A549 (cell line): Measurements from ENCODE around the gene VSTM2B. TPM values are rescaled to one million over a fixed set of nuclear protein-coding genes. Genes with fewer than 3 reads are reported as not detected.

Experiments
- ATAC-seq, 2 experiments: fragments of 200-7000 bp in 1 of 2; fragments of >200 bp in 1 of 2; cut with Nextera tagmentation in 1 of 2; cut with Tn5 transposase in 1 of 2; 3 replicates each; pipeline versions ENCODE4 v1.8.0 to v1.9.1; 2018 to 2020; ENCODE audit warnings: mild to moderate bottlenecking in 1 of 2, moderate library complexity in 1 of 2
- CTCF ChIA-PET: fragments of 300-600 bp; sonication (Branson Sonifier 250); formaldehyde crosslinking; extraction: SDS; loops from one replicate; lab custom pipeline; 2021; ENCODE audit warnings: antibody characterized with exemption, inconsistent platforms; lab: Yijun Ruan, JAX
- POLR2A ChIA-PET: fragments of 350-600 bp; formaldehyde crosslinking; extraction: SDS; loops from one replicate; lab custom pipeline; 2021; ENCODE audit warnings: antibody characterized with exemption, inconsistent platforms; lab: Yijun Ruan, JAX
- DNase-seq, 2 experiments: peaks; one replicate each; pipeline versions ENCODE4 v3.0.0 to v3.0.0-alpha.2; 2011 to 2016; ENCODE audit warnings: low read depth in 1 of 2, low spot score in 1 of 2
- FAIRE-seq: peaks from 2 replicates; lab custom pipeline; 2011; peaks lifted over from hg19 to GRCh38; lab: Jason Lieb, UNC
- H3K27ac ChIP-seq, 2 experiments: fragments of >200 bp; sonication (Bioruptor Twin); formaldehyde crosslinking; 3 replicates each; pipeline ENCODE4 v1.5.1; 2016 to 2017
- H3K4me1 ChIP-seq: fragments of >200 bp; sonication (Bioruptor Twin); formaldehyde crosslinking; 3 replicates; pipeline ENCODE4 v1.6.1; 2016
- H3K4me2 ChIP-seq: fragments of >200 bp; sonication (Bioruptor Twin); formaldehyde crosslinking; 3 replicates; pipeline ENCODE4 v1.6.1; 2016
- H3K4me3 ChIP-seq: fragments of >200 bp; sonication (Bioruptor Twin); formaldehyde crosslinking; 3 replicates; pipeline ENCODE4 v1.5.1; 2016
- H3K9me3 ChIP-seq: fragments of >200 bp; sonication (Bioruptor Twin); formaldehyde crosslinking; 3 replicates; pipeline ENCODE4 v1.6.1; 2016
- CBX2 ChIP-seq: fragments of 200-600 bp; sonication (generic); IDR thresholded peaks from 2 replicates; pipeline ENCODE4 v1.6.1; 2016; ENCODE audit warnings: low read depth, mild to moderate bottlenecking, borderline replicate concordance
- CEBPB ChIP-seq, 2 experiments: fragments of >200 bp in 1 of 2; sonication (Bioruptor Twin) in 1 of 2; formaldehyde crosslinking in 1 of 2; IDR thresholded peaks; 2 replicates each; pipeline ENCODE4 v1.6.1; 2012 to 2016
- CTCF ChIP-seq: fragments of >200 bp; sonication (Bioruptor Twin); formaldehyde crosslinking; IDR thresholded peaks from 3 replicates; pipeline ENCODE4 v1.5.1; 2016
- EHF ChIP-seq: fragments of 250-450 bp; sonication (Bioruptor Pico); IDR thresholded peaks from 2 replicates; pipeline ENCODE4 v1.5.0; 2020; ENCODE audit warnings: mild to moderate bottlenecking
- EP300 ChIP-seq, 2 experiments: fragments of >200 bp; sonication (Bioruptor Twin); formaldehyde crosslinking; IDR thresholded peaks; 2 replicates in 1 of 2; 3 replicates in 1 of 2; pipeline ENCODE4 v1.6.1; 2016 to 2017
- ESRRA ChIP-seq: fragments of 150-350 bp; IDR thresholded peaks from 2 replicates; pipeline ENCODE4 v1.6.1; 2014; ENCODE audit warnings: mild to moderate bottlenecking, low read length, borderline replicate concordance
- GATA3 ChIP-seq: IDR thresholded peaks from 2 replicates; pipeline ENCODE4 v1.6.1; 2012; ENCODE audit warnings: borderline replicate concordance
- JUNB ChIP-seq: fragments of >200 bp; sonication (Bioruptor Twin); formaldehyde crosslinking; IDR thresholded peaks from 2 replicates; pipeline ENCODE4 v1.6.1; 2016
- MAX ChIP-seq: IDR thresholded peaks from 2 replicates; pipeline ENCODE4 v1.6.1; 2012
- MAZ ChIP-seq: fragments of 150-350 bp; IDR thresholded peaks from 2 replicates; pipeline ENCODE4 v1.6.1; 2014; ENCODE audit warnings: antibody characterized with exemption, low read depth, low read length, borderline replicate concordance
- MYC ChIP-seq: IDR thresholded peaks from 2 replicates; pipeline ENCODE4 v1.6.1; 2012; ENCODE audit warnings: mild to moderate bottlenecking, inconsistent platforms, low read length, improper control_type of control experiment, borderline replicate concordance
- NPAS2 ChIP-seq: fragments of 250-450 bp; sonication (Bioruptor Pico); IDR thresholded peaks from 2 replicates; pipeline ENCODE4 v1.8.0; 2022; ENCODE audit warnings: mild to moderate bottlenecking, moderate library complexity, borderline replicate concordance
- NR3C1 ChIP-seq: fragments of >200 bp; sonication (Bioruptor Twin); formaldehyde crosslinking; IDR thresholded peaks from 3 replicates; pipeline ENCODE4 v1.6.1; 2017
- PHF8 ChIP-seq: fragments of 200-600 bp; sonication (generic); IDR thresholded peaks from 2 replicates; pipeline ENCODE4 v1.6.1; 2016; ENCODE audit warnings: low read depth, mild to moderate bottlenecking, antibody characterized with exemption, moderate library complexity, borderline replicate concordance
- RAD21 ChIP-seq, 2 experiments: fragments of >200 bp in 1 of 2; sonication (Bioruptor Twin) in 1 of 2; formaldehyde crosslinking in 1 of 2; IDR thresholded peaks in 1 of 2; conservative IDR thresholded peaks in 1 of 2; 2 replicates in 1 of 2; 3 replicates in 1 of 2; pipeline ENCODE4 v1.6.1; 2012 to 2018; ENCODE audit warnings: inconsistent platforms in 1 of 2
- RCOR1 ChIP-seq: fragments of 150-350 bp; IDR thresholded peaks from 2 replicates; pipeline ENCODE4 v1.6.1; 2014; ENCODE audit warnings: antibody characterized with exemption, low read length, low read depth
- RFX5 ChIP-seq: fragments of 450-650 bp; IDR thresholded peaks from 2 replicates; pipeline ENCODE4 v1.7.1; 2014; ENCODE audit warnings: antibody characterized with exemption, mild to moderate bottlenecking, moderate library complexity
- SMC3 ChIP-seq: fragments of >200 bp; sonication (Bioruptor Twin); formaldehyde crosslinking; IDR thresholded peaks from 3 replicates; pipeline ENCODE4 v1.6.1; 2018; ENCODE audit warnings: inconsistent platforms
- WGBS: methylation state at CpG from one replicate; pipeline ENCODE4 v1.1.6; 2017; ENCODE audit errors: missing lambda C conversion rate; 5-methylcytosine and 5-hydroxymethylcytosine counted together
- polyA plus RNA-seq, 4 experiments: library from polyadenylated mRNA; depleted of rRNA in 3 of 4; stranded (reverse); fragments of >200 nt; fragmentation: RNase III in 1 of 4; extraction: RNeasy Plus Mini Kit Qiagen cat#74134 plus additional on column Dnase treatment in 1 of 4; gene quantifications; 2 replicates in 3 of 4; 3 replicates in 1 of 4; pipeline ENCODE4 v1.2.3, GENCODE V29; 2011 to 2017
- TF ChIP-seq, protein P1 (sequence below): fragments of 200-600 bp; sonication (generic); IDR thresholded peaks from 2 replicates; pipeline ENCODE4 v1.6.1; 2016; ENCODE audit warnings: antibody characterized with exemption, mild to moderate bottlenecking, moderate library complexity
- TF ChIP-seq, protein P2 (sequence below): fragments of 150-350 bp; IDR thresholded peaks from 2 replicates; pipeline ENCODE4 v1.6.1; 2014; ENCODE audit warnings: low read depth, mild to moderate bottlenecking, low read length

VSTM2B gene
- polyA plus RNA-seq, 2 of the 4 experiments (the other 2 are of a cell fraction), result not detected

DNA sequence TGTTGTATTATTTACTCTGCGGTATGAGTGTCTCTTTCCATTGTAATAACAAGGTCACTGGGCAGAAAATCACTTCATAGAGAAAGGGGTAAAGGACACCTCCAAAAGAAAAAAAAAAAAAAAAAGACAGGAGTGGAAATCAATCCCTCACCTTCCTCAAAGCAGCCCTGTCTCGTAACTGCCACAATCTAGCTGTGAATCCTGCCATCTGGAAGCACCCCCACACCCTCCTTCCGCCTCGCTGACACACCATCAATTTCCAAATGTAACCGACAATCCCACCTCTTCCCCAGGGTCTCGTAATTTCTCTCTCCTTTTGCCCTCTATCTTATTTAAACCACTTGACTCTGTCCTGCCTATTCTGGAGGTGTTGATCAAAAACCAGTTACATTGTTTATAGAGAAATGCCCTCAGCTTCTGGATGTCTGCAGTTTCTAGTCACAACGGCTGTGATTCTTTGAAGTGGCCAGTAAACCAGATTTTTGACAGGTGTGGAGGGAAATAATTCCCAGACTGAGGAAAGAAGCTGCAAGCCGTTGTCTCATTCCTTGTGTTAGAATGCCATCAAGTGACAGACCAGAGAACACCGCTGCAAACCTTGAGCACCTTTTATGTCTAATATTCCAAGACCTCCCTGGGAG is 71.2 kb downstream of the VSTM2B start:
- Histone ChIP-seq H3K4me1 (no peaks in the 10 kb centered on the region), H3K27ac (no peak overlapping the region), H3K4me2 (no peak overlapping the region), H3K4me3 (no peak overlapping the region), H3K9me3 (no peaks in the 10 kb centered on the region)
- ChIA-PET CTCF (interaction anchor here (0.6 to 12.4 kb wide), 23 partner anchors 10 to 1630 kb away, joined by 3 to 141 read pairs (median 5); partner anchors contain the start of gene POP4), POLR2A (interaction anchor here (3.5 kb wide), 1 partner anchor 9 kb away, joined by 33 read pairs; the partner anchor contains the start of gene POP4)
- peak; percentile 53 for TF ChIP-seq SMC3
- TF ChIP-seq MYC, result no peak
- no peak for TF ChIP-seq MAX
- TF ChIP-seq RAD21 (conservative IDR thresholded peaks at IDR 0.05 in 1 of 2, IDR thresholded peaks at IDR 0.05 in 1 of 2), result peak; percentile 81 to 83
- TF ChIP-seq, protein P1, sequence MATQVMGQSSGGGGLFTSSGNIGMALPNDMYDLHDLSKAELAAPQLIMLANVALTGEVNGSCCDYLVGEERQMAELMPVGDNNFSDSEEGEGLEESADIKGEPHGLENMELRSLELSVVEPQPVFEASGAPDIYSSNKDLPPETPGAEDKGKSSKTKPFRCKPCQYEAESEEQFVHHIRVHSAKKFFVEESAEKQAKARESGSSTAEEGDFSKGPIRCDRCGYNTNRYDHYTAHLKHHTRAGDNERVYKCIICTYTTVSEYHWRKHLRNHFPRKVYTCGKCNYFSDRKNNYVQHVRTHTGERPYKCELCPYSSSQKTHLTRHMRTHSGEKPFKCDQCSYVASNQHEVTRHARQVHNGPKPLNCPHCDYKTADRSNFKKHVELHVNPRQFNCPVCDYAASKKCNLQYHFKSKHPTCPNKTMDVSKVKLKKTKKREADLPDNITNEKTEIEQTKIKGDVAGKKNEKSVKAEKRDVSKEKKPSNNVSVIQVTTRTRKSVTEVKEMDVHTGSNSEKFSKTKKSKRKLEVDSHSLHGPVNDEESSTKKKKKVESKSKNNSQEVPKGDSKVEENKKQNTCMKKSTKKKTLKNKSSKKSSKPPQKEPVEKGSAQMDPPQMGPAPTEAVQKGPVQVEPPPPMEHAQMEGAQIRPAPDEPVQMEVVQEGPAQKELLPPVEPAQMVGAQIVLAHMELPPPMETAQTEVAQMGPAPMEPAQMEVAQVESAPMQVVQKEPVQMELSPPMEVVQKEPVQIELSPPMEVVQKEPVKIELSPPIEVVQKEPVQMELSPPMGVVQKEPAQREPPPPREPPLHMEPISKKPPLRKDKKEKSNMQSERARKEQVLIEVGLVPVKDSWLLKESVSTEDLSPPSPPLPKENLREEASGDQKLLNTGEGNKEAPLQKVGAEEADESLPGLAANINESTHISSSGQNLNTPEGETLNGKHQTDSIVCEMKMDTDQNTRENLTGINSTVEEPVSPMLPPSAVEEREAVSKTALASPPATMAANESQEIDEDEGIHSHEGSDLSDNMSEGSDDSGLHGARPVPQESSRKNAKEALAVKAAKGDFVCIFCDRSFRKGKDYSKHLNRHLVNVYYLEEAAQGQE, result no peak
- TF ChIP-seq EP300 (IDR thresholded peaks at IDR 0.05), result no peak
- no peak for TF ChIP-seq RCOR1
- peak; percentile 76 for TF ChIP-seq CTCF
- no peak for TF ChIP-seq NPAS2 (CRISPR knock-in tag)
- TF ChIP-seq EHF, result no peak
- no peak for TF ChIP-seq RFX5
- no peak for TF ChIP-seq MAZ
- no peak for TF ChIP-seq CBX2
- peak; percentile 69 to 70; a peak in 5 of 6 replicates for ATAC-seq
- peak; percentile 98 for FAIRE-seq
- WGBS, result 19% methylated on average over 9 of the region's 9 CpGs
- peak in 1 of 2 experiments; percentile 64 for DNase-seq

DNA sequence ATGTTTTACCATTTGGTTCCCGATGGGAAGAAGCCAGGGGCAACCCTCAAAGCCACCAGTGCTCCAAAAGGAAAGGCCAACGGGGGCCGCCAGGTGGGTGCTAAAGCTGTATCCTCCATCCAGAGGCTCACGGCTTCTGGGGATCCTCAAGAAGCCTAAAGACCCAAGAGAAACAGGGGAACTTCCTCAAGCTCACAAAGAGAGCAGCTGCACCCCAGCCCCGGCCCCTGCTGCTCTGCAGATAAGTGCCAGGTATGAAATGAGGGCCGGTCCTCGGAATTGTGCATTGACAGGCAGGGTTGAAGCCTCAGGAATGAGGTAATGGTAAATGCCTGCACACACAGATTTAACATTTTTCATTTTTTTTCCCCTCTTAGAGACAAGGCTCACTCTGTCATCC is 72.2 kb downstream of the VSTM2B start:
- no peaks in the 10 kb centered on the region for H3K4me1 ChIP-seq
- FAIRE-seq (no peak), ATAC-seq (no peak; a peak in 1 of 6 replicates), DNase-seq (no peak)
- TF ChIP-seq PHF8 (no peak), NR3C1 (no peak), CBX2 (no peak)
- H3K4me3 ChIP-seq, result no peak overlapping the region
- CTCF ChIA-PET, result interaction anchor here (0.9 to 12.4 kb wide), 16 partner anchors 8 to 1624 kb away, joined by 3 to 141 read pairs (median 6); partner anchors contain the start of gene POP4
- no peak overlapping the region for H3K27ac ChIP-seq
- POLR2A ChIA-PET, result interaction anchor here (0.9 to 3.5 kb wide), 2 partner anchors 8 to 12 kb away, joined by 3 to 33 read pairs; partner anchors contain the start of gene POP4
- no peak overlapping the region for H3K4me2 ChIP-seq
- WGBS, result 6% methylated on average over 7 of the region's 7 CpGs
- no peaks in the 10 kb centered on the region for H3K9me3 ChIP-seq

GRCh38 chr19:29598496-29598895 is 72.7 kb downstream of the VSTM2B start:
- Histone ChIP-seq H3K9me3 (no peaks in the 10 kb centered on the region), H3K4me2 (no peak overlapping the region), H3K4me3 (no peak overlapping the region), H3K4me1 (no peaks in the 10 kb centered on the region), H3K27ac (no peak overlapping the region)
- ATAC-seq (peak in 1 of 2 experiments; percentile 16; a peak in 3 of 6 replicates), FAIRE-seq (no peak), DNase-seq (no peak)
- 20% methylated on average over 3 of the region's 3 CpGs for WGBS
- CTCF ChIA-PET, result interaction anchor here (0.6 to 12.4 kb wide), 12 partner anchors 8 to 862 kb away, joined by 3 to 141 read pairs (median 7); partner anchors contain the start of gene POP4
- POLR2A ChIA-PET, result interaction anchor here (0.5 to 3.5 kb wide), 3 partner anchors 8 to 112 kb away, joined by 3 to 33 read pairs (median 3); partner anchors contain the start of gene POP4
- TF ChIP-seq NR3C1 (no peak), MAX (no peak), CEBPB (IDR thresholded peaks at IDR 0.05) (no peak), MYC (no peak), GATA3 (no peak), ESRRA (no peak), JUNB (no peak), MAZ (no peak)
- TF ChIP-seq, protein P2, sequence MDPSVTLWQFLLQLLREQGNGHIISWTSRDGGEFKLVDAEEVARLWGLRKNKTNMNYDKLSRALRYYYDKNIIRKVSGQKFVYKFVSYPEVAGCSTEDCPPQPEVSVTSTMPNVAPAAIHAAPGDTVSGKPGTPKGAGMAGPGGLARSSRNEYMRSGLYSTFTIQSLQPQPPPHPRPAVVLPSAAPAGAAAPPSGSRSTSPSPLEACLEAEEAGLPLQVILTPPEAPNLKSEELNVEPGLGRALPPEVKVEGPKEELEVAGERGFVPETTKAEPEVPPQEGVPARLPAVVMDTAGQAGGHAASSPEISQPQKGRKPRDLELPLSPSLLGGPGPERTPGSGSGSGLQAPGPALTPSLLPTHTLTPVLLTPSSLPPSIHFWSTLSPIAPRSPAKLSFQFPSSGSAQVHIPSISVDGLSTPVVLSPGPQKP, result no peak
- TF ChIP-seq, protein P1, result no peak
